Mesothelial cell of epicardium (in vitro differentiated cells): Measurements from ENCODE around the gene CERS4. TPM values are rescaled to one million over a fixed set of nuclear protein-coding genes. Genes with fewer than 3 reads are reported as not detected.
"Not testable (repeated sequence)": the region's sequence is repeated elsewhere in the genome, so short reads cannot be mapped to it uniquely, and the experiment has no call there.

Experiments
- DNase-seq, 2 experiments: peaks; one replicate each; pipeline ENCODE4 v3.0.0; 2021; ENCODE audit warnings: low spot score in 2 of 2; ENCODE audit not compliant: unreplicated experiment in 2 of 2
- H3K27ac Mint-ChIP-seq: 2 replicates; pipeline ENCODE4 v1.8.0; 2021; ENCODE audit warnings: mixed read lengths
- H3K27me3 Mint-ChIP-seq: 2 replicates; pipeline ENCODE4 v1.8.0; 2021; ENCODE audit warnings: low read depth, mixed read lengths
- H3K36me3 Mint-ChIP-seq: 2 replicates; pipeline ENCODE4 v1.8.0; 2021; ENCODE audit warnings: mixed read lengths
- H3K4me1 Mint-ChIP-seq: 2 replicates; pipeline ENCODE4 v1.8.0; 2021; ENCODE audit warnings: mixed read lengths
- H3K4me3 Mint-ChIP-seq: 2 replicates; pipeline ENCODE4 v1.8.0; 2021; ENCODE audit warnings: mild to moderate bottlenecking, moderate library complexity, mixed read lengths
- H3K9me3 Mint-ChIP-seq: 2 replicates; pipeline ENCODE4 v1.8.0; 2021; ENCODE audit warnings: mixed read lengths
- total RNA-seq: library from RNA; stranded (reverse); gene quantifications from 3 replicates; pipeline ENCODE4 v1.2.1, GENCODE V29; 2021
- TF ChIP-seq, protein P1 (sequence below): fragments of 200-600 bp; sonication (generic); IDR thresholded peaks from one replicate; pipeline ENCODE4 v1.5.0; 2021; ENCODE audit warnings: antibody characterized with exemption; ENCODE audit not compliant: unreplicated experiment

CERS4 gene
- total RNA-seq, 1 donor from 2014 or later = 67.0 TPM

DNA sequence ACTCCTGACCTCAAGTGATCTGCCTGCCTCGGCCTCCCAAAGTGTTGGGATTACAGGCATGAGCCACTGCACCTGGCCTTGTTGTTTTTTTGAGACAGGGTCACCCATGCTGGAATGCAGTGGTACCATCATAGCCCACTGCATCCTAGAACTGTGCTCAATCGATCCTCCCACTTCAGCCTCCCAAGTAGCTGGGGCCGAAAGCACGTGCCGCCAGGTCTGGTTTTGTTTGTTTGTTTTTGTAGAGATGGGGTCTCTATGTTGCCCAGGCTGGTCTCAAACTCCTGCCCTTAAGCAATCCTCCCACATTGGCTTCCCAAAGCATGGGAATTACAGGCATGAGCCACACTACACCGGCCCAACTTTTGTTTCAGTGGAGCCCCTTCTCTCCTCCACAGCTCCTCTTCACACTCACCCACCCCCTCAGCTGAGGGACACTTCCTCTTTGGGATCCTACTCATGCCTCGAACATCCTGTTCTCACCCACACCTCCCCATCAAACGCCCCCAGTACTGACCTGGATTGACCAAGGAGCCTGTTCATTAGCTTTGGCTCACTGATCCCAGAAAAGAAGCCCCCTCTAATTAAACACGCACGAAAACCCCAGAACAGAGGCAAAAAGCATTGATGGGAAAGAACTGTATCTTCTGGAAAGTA is 12.8 kb upstream of the CERS4 start:
- no peak for DNase-seq
- Mint-ChIP-seq H3K4me3 (no peak overlapping the region), H3K27ac (peak overlapping the region; percentile 14), H3K4me1 (peaks cover 11% of the 10 kb centered on the region), H3K36me3 (no peaks in the 10 kb centered on the region), H3K27me3 (no peaks in the 10 kb centered on the region), H3K9me3 (no peaks in the 10 kb centered on the region)
- TF ChIP-seq, protein P1, sequence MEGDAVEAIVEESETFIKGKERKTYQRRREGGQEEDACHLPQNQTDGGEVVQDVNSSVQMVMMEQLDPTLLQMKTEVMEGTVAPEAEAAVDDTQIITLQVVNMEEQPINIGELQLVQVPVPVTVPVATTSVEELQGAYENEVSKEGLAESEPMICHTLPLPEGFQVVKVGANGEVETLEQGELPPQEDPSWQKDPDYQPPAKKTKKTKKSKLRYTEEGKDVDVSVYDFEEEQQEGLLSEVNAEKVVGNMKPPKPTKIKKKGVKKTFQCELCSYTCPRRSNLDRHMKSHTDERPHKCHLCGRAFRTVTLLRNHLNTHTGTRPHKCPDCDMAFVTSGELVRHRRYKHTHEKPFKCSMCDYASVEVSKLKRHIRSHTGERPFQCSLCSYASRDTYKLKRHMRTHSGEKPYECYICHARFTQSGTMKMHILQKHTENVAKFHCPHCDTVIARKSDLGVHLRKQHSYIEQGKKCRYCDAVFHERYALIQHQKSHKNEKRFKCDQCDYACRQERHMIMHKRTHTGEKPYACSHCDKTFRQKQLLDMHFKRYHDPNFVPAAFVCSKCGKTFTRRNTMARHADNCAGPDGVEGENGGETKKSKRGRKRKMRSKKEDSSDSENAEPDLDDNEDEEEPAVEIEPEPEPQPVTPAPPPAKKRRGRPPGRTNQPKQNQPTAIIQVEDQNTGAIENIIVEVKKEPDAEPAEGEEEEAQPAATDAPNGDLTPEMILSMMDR = no peak

DNA sequence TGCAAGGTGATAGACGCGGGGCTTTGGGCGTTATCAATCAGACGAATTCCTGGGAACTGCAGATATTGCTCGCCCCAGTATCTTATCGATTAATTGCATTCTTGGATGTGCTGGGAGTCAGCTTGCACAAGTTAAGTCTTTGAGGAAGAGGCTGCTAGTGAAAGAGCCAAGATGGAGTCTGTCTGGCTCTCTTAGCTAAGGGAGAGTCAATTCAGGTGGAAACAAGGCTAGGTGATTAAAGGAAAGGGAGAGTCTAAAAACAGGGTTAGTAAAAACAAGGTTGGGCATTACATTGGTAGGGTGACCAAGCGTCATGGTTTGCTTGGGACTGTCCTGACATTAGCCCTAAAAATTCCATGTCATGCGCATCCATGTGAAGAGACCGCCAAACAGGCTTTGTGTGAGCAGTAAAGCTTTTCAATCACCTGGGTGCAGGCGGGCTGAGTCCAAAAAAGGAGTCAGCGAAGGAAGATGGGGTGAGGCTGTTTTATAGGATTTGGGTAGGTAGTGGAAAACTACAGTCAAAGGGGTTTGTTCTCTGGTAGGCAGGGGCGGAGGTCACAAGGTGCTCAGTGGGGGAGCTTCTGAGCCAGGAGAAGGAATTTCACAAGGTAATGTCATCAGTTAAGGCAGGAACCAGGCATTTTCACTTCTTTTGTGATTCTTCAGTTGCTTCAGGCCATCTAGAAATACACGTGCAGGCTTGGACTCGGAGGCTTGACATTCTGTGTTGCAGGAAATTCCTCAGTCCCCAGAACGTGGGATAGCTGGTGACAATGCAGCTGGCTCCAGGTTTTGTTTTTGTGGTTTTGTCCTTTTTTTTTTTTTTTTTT is 5.7 kb upstream of the CERS4 start:
- not testable (repeated sequence) for H3K4me3 Mint-ChIP-seq, H3K9me3 Mint-ChIP-seq, H3K27me3 Mint-ChIP-seq, DNase-seq, H3K36me3 Mint-ChIP-seq
- Mint-ChIP-seq H3K4me1 (peaks cover 14% of the 10 kb centered on the region), H3K27ac (peak overlapping the region; percentile 2)

DNA sequence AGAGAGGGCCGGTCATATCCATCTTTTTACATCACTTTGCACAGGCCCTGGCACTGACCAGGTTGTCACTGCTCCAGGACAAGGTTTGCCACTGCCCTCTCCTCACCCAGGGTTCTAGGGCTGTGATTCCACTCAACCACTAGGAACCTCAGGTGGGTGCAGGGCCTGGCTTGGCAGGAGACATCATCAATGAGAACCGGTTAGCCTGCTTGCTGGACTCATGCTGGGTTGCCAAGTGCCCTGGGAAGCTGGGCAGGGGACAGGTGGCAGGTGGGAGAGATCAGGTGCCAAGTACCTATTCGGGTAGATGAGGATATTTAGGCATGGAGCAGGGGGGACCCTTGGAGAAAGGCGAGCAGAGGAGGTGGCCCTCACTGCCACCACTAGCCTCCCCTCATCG is 4.2 kb upstream of the CERS4 start:
- Mint-ChIP-seq H3K4me3 (no peak overlapping the region), H3K27me3 (no peaks in the 10 kb centered on the region), H3K27ac (no peak overlapping the region), H3K4me1 (peaks cover 19% of the 10 kb centered on the region), H3K36me3 (no peaks in the 10 kb centered on the region), H3K9me3 (no peaks in the 10 kb centered on the region)
- DNase-seq = no peak
- TF ChIP-seq, protein P1 = no peak

DNA sequence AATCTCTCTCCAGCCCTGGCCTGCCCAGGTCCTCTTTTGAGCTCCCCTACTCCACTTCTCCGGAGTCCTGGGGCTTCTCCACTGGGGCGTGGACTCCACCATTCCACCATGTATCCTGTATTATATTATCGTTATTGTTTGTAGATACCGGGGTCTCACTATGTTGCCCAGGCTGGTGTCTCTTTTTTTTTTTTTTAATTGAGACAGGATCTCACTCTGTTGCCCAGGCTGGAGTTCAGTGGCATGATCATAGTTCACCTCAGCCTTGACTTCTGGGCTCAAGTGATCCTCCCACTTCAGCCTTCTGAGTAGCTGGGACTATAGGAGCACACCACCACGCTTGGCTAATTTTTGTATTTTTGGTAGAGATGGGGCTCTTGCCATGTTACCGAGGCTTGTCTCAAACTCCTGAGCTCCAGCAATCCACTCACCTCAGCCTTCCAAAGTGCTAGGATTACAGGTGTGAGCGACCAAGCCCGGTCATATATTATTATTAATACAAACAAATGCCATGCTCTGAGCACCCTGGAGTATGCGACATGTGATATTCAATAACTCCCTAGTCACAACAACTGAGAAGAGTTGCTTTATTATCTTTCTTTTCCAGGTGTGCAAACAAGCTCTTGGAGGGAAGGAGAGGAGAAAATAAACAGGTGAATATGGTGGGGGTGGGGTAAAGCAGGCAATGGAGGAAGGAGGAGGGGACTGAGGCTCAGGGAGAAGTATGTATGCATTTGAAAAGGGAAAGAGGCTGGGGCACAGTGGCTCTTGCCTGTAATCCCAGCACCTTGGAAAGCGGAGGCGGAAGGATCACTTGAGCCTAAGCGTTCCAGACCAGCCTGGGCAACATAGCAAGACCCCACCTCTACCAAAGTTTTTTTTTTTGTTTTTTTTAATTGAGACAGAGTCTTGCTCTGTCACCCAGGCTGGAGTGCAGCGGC is 2.8 kb upstream of the CERS4 start:
- TF ChIP-seq, protein P1 = no peak
- H3K4me3 Mint-ChIP-seq = no peak overlapping the region
- no peaks in the 10 kb centered on the region for H3K36me3 Mint-ChIP-seq
- DNase-seq = no peak
- no peak overlapping the region for H3K27ac Mint-ChIP-seq
- peaks cover 25% of the 10 kb centered on the region for H3K4me1 Mint-ChIP-seq
- H3K27me3 Mint-ChIP-seq = no peaks in the 10 kb centered on the region
- H3K9me3 Mint-ChIP-seq = no peaks in the 10 kb centered on the region

DNA sequence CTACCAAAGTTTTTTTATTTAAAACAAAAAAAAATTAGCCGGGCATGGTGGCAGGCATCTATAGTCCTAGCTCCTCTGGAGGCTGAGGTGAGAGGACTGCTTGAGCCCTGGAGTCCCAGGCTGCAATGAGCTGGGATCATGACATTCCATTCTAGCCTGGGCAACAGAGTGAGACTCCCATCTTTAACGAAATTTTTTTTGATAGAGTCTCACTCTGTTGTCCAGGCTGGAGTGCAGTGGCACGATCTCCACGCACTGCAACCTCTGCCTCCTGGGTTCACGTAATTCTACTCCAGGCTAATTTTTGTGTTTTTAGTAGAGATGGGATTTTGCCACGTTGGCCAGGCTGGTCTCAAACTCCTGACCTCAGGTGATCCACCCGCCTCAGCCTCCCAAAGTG is 1.8 kb upstream of the CERS4 start:
- not testable (repeated sequence) for H3K9me3 Mint-ChIP-seq, H3K4me3 Mint-ChIP-seq, H3K27me3 Mint-ChIP-seq, H3K27ac Mint-ChIP-seq, H3K36me3 Mint-ChIP-seq, DNase-seq
- peaks cover 31% of the 10 kb centered on the region for H3K4me1 Mint-ChIP-seq

DNA sequence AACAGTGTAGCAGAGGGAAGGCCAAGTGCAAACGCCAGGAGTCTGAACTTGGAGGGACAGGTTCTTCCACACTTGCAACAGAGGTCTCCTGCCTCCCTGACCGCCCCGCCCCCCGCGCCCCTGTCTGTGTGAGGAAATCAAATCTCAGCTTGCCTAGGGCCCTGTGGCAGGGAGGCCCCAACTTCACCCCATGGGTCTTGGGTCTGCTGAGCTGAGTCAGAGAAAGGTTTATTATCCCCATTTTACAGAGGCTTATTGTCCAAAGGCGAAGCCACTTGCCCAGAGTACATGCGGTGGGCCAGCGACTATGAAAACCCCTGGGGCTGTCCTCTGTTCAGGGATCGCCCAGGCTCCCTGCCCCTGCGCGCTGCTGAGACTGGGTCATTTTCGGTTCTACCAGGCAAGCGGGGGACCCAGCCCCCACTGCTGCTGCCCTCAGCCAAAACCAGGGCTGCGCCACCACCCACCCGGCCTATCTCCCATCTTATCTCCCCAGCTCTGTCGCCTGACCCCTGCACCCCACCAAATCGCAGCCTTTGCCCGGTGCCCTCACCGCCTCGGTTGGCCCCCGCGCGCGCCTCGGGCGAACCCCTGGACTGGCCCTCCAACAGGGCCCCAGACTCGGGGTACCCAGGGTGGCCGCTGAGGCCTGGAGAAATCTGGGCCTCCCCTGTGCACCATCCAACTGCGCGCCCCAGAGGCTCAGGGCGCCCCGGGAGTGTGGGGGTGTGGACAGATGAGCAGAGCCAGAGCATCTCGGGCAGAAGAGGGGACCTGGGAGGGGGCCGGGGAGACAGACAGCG is 850 bp upstream of the CERS4 start:
- H3K4me1 Mint-ChIP-seq = peaks cover 32% of the 10 kb centered on the region
- H3K27ac Mint-ChIP-seq = peak overlapping the region; percentile 88
- DNase-seq = no peak
- peak overlapping the region; percentile 77 for H3K4me3 Mint-ChIP-seq
- TF ChIP-seq, protein P1 = no peak
- peaks cover 2% of the 10 kb centered on the region for H3K36me3 Mint-ChIP-seq
- no peaks in the 10 kb centered on the region for H3K9me3 Mint-ChIP-seq
- H3K27me3 Mint-ChIP-seq = no peaks in the 10 kb centered on the region
